ENCODE results near the gene ZC3H12D.

Gene ZC3H12D

GRCh38 chr6:149488815-149489214 lies 4.0 kb upstream of the ZC3H12D start:
- no peak for DNase-seq
- intact Hi-C loops (cut with DNase I) = no loop called here

GRCh38 chr6:149487316-149487715 lies 2.5 kb upstream of the ZC3H12D start:
- intact Hi-C loops (cut with DNase I) = no loop called here
- DNase-seq = no peak

DNA sequence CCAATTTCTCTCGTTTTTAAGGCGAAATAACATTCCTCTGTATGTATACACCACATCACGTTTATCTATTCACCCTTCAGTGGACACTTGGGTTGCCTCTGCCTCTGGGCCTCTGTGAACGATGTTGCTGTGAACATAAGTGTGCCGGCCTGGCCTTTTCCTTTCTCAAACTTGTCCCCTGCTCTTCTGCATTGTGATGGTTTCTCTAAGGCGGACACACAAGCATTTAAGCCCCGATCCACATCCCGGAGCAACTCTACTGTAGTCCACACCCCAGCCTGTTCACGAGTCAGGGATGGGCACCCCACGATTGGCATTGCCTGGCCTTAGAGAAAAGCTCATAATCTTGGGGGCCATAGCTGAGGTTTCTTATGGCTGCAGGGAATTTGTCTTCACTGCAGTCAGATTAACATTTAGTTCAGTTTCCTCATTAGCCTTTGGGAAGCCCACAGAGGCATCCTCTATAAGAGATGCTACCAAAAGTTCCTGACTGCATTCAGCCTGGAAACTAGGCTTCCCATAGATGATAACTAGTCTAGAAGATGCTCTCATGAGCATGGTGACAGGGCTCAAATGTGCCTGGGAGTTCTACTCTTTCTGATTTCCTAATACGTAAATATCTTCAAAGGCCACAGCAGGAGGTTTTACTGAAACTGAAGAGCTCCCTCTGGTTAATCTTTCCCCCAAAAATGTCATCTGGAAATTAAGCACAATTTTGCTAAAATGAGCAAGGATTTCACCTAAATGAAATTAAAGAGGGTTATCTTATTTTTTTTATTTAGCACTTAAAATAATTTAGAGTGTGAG lies 762 bp downstream of the ZC3H12D start:
- intact Hi-C loops (cut with DNase I) = no loop called here
- DNase-seq = peak in 2 of 42 donors; percentile 24

- intact Hi-C loops (cut with DNase I) = no loop called here
- DNase-seq = peak in 1 of 42 donors; percentile 26
Measured at GRCh38 chr6:149483334-149483725, 1.5 kb downstream of the ZC3H12D start.

DNA sequence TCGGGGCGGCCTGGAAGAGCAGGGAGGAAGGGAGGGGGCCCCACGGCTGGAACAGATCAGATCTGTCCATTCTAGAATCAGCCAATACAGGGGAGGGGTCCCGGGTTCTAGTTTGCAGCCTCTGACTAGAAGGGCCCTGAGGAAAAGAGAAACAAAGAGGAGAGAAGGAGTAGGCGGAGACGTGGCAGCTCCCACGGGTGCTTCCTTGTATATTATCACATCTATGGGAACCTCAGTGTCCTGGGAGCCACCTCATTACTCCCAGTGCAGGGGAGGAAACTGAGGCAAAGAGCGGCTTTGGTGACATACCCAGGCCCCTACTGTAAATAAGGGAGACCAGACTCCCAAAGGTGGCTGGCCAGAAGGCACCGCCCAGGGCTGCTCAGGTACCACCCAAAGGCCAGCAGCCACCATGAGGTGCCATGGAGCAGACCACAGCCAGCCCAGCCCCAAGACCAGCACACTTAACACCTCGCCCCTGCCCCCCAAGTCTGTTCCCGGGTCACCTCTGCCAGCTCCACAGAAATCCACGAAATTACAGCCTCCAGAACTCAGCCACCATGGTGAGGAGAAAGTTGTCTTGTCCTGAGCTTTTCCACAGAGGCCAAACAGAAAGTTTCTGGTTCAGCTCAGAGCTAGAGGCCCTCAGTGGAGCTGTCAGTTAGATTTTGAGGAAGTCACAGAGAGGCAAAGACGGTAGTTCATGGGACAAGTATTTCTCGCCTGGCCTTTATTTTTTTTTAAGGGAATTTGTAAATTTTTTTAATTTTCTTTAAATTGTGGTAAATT lies 2.1 kb downstream of the ZC3H12D start:
- no peak for DNase-seq
- intact Hi-C loops (cut with DNase I) = no loop called here

DNA sequence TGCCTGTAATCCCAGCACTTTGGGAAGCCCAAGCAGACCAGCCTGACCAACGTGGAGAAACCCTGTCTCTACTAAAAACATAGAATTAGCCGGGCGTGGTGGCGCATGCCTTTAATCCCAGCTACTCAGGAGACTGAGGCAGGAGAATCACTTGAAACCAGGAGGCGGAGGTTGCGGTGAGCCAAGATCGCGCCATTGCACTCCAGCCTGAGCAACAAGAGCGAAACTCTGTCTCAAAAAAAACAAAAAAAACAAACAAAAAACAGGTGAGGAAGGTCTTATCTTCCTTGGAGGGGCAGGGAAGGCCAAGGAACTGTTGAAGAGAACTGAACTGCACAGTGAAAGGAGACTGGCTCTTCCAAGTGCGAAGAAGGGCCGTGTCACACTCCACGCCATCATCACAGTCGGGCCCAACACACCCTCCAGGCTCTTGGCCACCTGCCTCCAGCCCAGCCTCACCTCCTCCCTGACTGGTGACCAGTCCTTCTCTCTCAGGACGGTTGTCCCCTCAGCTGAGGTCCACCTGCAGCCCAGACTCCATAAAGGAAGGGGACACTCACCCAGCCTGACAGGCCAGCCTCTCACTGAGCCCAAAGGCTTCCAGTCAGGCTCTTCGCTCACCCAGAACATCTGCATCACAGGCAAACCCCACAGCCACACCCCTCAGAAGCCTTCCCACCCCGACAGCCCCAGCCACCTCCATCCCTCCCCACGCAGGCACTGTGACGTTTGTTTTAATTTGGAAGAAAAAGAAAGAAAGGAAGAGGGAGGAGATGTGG lies 4.1 kb downstream of the ZC3H12D start:
- intact Hi-C loops (cut with DNase I) = no loop called here
- DNase-seq = no peak

- intact Hi-C loops (cut with DNase I) = no loop called here
- no peak for DNase-seq
Measured at GRCh38 chr6:149478631-149479314, 6.0 kb downstream of the ZC3H12D start.

GRCh38 chr6:149477544-149477943 lies 7.3 kb downstream of the ZC3H12D start:
- intact Hi-C loops (cut with DNase I) = no loop called here
- DNase-seq = no peak

GRCh38 chr6:149476789-149477455 lies 7.9 kb downstream of the ZC3H12D start:
- intact Hi-C loops (cut with DNase I) = no loop called here
- DNase-seq = no peak

GRCh38 chr6:149474108-149474935 lies 10.5 kb downstream of the ZC3H12D start:
- DNase-seq = no peak
- intact Hi-C loops (cut with DNase I) = no loop called here

- intact Hi-C loops (cut with DNase I) = no loop called here
- DNase-seq = no peak
Measured at GRCh38 chr6:149473080-149474052, 11.4 kb downstream of the ZC3H12D start.

GRCh38 chr6:149472241-149472640 lies 12.6 kb downstream of the ZC3H12D start:
- DNase-seq = no peak
- intact Hi-C loops (cut with DNase I) = no loop called here

- intact Hi-C loops (cut with DNase I) = no loop called here
- no peak for DNase-seq
Measured at GRCh38 chr6:149471801-149472200, 13.0 kb downstream of the ZC3H12D start.

DNA sequence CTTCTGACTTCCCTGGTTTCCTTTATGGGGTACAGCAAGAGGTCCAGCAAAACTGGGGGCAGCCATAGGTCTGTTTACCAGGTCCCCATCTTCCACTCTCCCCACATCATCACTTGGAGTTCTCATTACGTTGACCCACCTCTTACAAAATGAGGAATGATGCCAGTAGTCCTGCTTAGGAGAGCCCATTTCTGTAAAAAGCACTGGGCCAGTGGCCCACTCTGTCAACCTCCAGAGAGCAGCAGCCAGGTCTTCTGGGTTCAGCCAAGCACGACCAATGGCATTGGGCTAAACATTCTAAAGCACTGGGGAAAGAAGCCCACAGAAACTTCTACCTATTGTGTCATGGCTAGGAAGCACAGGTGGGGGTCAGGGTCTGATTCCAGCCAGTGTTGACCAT lies 13.9 kb downstream of the ZC3H12D start:
- DNase-seq = no peak
- intact Hi-C loops (cut with DNase I) = no loop called here

GRCh38 chr6:149468179-149468578 lies 16.6 kb downstream of the ZC3H12D start:
- no peak for DNase-seq
- intact Hi-C loops (cut with DNase I) = no loop called here

- intact Hi-C loops (cut with DNase I) = no loop called here
Measured at GRCh38 chr6:149467265-149467664, 17.5 kb downstream of the ZC3H12D start.

GRCh38 chr6:149464411-149464810 lies 20.4 kb downstream of the ZC3H12D start:
- intact Hi-C loops (cut with DNase I) = no loop called here
- DNase-seq = no peak

More at GRCh38 chr6:149467265-149467664, 17.5 kb downstream of the ZC3H12D start:
- DNase-seq = no peak

All from head of caudate nucleus (tissue), 42 donors.